GM10847 (cell line): Measurements from ENCODE around the gene CACNA1E.

Experiments
- POLR2A ChIP-seq: IDR thresholded peaks from 2 replicates; pipeline ENCODE4 v1.6.1; 2011; ENCODE audit not compliant: insufficient read length; ENCODE audit errors: extremely low read depth

Gene CACNA1E

GRCh38 chr1:181726320-181727012, 243.1 kb downstream of the CACNA1E start:
- no peak for TF ChIP-seq POLR2A

DNA sequence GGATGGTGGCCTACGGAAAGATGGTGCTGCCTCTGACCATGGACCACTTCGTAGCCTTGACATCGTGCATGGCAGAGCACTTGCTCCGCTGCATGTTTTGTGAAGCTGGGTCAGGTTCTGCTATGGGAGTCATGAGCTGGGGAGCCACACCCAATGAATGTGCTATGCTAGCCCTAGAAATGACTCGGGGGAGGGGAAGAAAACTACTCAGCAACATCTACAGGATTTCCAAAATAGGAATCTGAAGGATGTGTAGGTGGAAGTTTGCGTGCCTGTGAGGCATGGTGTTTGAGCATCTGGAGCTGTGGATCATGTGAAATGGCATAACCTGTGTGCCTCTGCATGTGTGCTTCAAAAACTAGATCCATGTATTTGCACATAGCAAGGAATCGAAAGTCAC, 247.3 kb downstream of the CACNA1E start:
- TF ChIP-seq POLR2A, result no peak

- no peak for TF ChIP-seq POLR2A
Observed at GRCh38 chr1:181732218-181732990, 249.1 kb downstream of the CACNA1E start.

- no peak for TF ChIP-seq POLR2A
Observed at GRCh38 chr1:181733486-181733885, 250.2 kb downstream of the CACNA1E start.

DNA sequence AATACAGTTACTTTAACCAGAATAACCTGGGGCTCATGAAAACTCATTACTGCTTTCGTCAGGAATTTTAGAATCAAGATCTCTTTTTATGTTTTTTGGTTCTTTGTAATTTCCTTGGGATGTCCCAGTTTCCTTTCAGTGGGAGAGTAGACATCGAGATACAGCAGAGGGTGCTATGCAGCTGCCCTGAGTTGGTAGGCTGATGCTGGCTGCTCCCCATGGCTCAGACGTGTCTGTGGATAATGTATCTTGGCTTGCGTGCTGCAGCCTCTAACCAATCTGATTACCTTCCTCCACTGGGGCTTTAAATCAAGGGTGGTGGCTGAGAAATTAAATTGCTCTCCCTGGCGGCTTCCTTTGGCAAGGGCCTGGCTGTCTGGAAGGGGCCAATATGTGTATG, 253.7 kb downstream of the CACNA1E start:
- no peak for TF ChIP-seq POLR2A

GRCh38 chr1:181739214-181739613, 255.9 kb downstream of the CACNA1E start:
- TF ChIP-seq POLR2A, result no peak

DNA sequence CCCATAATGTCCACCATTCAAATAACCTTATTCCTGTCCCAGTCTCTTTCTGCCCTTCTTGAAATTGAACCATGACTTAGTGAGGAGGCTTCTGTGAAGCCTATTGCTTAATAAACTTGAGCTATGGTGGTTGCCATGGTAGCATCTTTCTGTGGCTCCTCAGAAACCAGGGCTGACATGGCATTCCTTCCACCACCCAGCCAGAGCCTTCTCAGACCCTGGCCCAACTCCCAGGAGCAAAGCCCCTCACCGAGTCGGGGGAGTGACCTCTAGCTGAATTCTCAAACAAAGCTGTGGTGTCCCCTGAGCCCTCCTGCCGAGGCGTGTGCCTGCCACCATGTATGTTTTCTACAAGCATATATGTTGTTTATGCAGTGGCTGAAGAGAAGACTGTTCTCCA, 259.1 kb downstream of the CACNA1E start:
- no peak for TF ChIP-seq POLR2A

DNA sequence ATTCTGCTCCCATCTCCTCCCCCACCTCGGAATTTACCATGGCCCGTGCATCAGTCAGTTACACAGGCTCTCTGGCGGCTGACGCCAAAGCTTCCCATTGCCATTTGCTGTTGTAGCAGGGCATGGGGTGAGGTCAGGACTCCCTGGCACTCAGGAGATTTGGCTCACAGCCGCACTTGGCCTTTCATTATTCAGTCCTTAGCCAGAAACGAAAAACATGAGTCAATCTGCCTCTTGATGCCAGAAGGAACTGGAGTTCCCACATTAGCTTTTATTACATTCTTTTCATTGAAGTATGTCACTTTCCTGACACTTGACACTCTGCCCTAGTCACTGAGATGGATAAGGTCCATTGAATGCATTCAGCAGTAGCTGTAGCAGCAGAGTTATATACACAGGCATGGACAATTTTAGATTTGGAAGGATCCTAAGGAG, 260.6 kb downstream of the CACNA1E start:
- TF ChIP-seq POLR2A, result no peak

GRCh38 chr1:181746224-181746623, 262.9 kb downstream of the CACNA1E start:
- TF ChIP-seq POLR2A, result no peak

DNA sequence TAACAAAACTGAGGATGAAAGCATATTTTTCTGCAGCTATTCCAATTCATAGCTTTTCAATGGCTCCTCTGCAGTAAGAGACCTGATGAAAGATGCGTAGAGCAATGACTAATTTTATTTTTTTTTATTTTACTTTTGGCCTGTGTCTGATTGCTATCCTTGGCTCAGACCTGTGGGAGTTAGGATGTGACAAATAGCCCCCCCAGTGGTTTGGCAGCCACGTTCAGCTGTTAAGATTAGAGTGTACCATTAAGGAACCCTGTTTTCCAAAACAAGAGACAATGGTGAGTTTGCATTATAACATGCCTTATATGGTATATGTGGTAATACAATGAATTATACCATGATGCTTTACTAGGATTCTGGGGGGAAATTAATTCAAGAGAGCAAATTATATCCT, 264.7 kb downstream of the CACNA1E start:
- TF ChIP-seq POLR2A, result no peak

- no peak for TF ChIP-seq POLR2A
Observed at GRCh38 chr1:181754103-181754502, 270.8 kb downstream of the CACNA1E start.

DNA sequence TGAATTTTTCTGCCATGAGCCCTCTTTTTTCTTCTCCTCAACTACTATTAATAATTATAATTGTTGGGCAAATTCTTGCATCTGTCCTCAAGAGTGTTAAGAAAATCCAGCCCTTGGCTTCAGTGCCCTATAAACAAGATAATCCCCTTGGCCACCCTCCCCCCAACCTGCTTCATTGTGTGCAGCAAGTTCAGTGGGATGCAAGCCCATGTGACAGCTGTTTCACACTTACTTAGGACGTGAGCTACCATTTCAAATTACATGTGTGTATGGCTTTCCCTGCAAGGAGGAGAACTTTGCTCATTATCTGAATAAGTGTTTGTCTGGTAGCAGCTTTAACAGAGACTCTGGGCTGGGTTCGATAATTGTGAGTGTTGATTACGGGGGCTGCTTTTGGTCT, 276.2 kb downstream of the CACNA1E start:
- no peak for TF ChIP-seq POLR2A

DNA sequence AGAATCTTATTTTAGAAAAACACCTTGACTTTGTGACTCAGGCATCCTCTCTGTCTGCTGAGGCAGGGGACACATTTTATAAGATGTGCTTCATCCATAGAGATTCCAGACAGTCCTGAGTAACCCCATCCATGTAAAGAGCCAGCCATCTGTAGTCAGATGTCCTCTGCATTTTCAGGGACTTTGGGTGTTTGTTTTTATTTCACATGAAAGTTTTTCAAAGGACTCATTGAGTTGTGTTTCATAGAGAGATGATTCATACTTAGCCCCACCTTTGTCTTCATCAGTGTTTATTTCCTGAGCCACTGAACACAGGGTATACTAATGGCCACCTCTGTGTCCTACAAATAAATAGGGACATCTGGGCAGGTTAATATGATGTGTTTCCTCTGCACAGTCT, 280.4 kb downstream of the CACNA1E start:
- no peak for TF ChIP-seq POLR2A

DNA sequence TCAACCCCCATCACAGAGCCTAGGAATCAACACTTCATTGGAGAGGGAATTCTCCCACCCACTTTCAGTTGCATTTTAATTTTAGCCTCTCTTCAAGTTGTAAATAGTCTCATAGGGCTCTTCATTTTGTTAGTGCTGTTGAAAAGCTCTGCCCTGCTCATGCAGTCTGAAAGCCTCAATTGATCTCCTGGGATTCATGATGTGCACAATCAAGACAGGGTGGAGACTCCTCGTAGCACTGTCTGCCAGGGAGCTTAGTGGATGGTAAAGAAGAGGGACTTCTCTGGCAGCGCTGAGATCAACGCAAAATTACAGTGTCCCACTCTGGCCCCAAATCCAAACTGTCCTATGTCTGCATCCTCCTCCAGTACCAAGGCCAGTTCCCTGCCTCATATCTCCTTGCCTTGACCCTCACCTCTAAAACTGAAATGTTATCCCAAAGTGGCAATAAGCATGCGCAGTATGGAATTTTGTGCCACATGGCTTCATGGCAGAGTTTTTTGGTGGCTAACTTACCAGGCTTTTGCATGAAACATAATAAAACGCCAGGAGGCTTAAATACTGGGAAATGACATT, 282.2 kb downstream of the CACNA1E start:
- TF ChIP-seq POLR2A, result no peak

GRCh38 chr1:181767001-181767708, 283.8 kb downstream of the CACNA1E start:
- TF ChIP-seq POLR2A, result no peak
